ENCODE data around the gene MYCBP.

Gene MYCBP

DNA sequence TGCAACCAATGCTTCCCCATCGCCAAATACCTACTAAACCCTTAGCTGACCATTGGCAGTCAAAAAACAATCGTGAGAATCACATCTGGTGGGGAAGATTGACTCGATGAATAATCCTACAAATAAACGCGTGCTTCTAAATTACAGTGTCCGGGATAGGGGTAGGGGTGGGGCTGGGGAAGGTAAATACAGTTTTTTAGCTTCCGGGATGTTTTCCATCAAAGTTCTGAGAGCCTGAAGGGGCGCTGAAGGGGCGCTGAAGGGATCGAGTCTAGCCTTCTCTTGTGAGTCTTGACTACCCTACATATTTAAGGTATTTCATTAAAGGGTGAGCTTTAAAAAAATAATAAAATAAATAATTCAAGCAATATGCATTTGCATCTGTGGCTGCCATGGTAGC, 54.1 kb downstream of the MYCBP start:
- DNase-seq = no peak

DNA sequence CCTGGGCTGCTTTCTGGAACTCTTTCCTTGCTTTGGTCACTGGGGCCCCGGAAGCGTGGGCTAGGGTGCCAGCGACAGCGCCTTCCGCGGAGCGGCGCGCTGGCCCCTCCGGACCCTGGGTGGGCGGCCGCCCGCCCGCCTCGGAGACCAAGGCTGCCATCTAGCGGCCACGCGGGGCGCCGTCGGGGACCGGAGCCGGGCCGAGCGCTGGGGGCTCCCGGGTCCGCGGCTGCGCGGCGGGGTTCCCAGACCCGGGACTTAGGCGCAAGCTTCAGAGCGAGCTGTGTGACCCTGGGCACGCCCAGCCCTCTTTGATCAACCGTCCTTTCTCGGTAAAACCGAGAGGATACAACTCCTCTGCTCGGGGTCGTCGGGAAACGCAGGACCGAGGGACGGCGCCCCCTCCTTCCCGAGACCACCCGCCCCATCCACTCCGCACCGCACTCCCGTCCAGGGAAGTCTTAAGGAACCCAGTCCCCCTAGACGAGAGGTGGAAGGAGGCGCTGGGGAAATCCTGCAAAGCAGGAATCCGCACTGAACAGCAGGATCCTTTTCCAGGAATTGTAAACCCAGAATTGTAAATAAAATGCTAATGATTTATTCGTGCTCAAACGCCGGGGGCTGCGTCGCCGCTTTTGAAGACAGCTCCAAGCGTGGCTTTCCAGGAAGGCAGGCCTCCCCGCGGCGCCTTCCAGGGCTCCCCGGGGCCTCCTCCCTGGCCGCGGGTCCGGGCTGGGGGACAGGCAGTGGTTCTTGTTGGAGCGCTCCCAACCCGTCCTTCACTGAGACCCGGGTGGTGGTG, 54.8 kb downstream of the MYCBP start:
- peak; percentile 54 to 64 for DNase-seq

DNA sequence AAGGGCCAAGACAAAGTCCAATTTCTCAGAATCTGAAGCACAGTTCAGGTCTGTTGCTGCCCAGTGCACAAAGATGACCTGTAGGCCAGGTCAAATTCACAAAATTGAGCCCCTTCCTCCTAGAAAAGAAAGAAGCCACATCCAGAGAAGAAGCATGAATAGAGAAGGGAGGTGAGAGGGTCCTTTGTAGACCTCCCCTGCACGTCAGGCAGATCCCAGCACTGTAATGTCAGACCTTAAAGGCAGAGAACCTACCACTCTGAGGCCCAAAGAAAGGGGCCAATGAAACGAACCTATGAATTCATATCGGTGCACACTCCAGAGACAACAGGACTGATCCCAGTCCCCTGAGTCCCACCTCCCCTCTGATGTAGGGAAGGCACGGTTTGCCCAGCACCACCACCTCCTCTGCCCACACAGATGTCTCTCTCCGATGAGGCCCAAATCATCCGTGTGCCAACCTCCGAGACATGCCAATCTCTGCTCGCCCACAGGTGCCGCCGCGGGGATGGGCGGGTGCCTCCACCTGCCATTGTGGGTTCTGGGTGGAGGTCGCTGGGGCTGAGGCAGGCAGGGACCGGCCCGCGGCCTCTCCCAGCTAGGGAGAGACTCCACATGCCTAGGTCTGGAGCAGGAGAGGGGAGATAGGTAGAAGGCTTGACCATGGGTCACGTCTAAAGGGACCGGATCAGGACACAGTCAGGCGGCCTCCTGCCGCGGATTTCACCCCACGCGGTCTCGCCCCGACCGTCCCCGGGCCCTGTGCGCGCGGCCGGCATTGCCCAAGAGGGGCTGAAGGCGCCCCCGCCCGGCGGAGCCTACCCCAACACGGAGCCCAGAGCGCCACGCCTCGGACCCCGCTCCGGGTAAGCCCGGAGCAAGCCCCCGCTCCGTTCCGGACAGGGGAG, 55.6 kb downstream of the MYCBP start:
- no peak for DNase-seq

DNA sequence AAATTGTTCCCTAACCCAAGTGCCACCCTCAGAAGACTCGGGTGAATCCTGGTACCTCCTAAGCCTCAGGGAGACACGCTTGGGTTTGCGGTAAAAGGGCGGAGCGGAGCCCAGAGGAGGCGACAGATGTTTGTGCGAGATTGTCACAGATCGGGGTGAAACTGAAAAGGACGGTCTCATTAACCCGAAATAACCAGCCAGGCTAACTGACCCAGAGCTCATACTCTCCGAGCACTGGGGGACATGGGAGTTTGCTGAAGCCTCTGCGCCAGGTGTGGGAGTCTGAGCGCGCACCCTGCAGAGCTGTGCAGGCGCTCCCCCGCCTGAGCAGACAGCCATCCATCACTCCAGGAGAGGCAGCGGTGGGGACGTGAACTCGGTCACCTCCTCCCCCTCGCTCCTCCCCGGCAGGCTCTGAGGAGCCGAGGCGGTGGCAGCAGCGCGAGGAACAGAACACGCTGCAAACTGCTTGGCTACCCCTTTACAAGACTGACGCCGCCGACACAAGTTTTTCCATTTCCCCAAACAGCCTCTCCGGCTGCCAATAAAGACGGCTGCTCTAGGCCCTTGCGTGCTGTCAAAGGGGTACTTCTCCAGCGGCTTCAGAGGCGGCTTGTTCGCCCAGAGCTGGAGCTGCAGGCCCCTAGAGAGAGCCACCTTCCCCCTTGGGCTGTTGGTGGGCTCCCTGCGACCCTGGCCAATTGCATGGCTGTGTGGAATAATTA, 57.1 kb downstream of the MYCBP start:
- peak; percentile 6 to 24 for DNase-seq

DNA sequence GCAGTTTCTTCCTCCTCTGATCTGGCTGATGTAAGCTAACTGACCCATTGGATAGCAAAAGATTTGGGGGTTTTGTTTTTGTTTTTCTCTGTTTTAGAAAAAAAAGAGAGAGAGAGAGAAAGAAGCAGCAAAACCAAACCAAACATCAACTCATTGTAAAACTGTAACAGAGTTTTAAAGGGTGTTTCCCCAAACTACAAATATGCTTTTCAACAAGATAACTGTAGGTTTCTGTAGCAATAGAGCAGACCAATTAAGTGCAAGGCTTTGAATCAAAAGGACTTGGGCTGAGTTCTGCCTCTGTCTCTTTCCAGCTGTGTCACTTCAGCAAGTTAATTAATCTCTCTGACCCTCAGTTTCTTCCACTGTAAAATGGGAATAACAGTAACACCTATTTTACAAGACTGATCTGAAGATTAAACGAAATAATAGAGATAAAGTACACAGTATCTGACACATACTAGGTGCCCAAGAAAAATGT, 58.1 kb downstream of the MYCBP start:
- DNase-seq = no peak

DNA sequence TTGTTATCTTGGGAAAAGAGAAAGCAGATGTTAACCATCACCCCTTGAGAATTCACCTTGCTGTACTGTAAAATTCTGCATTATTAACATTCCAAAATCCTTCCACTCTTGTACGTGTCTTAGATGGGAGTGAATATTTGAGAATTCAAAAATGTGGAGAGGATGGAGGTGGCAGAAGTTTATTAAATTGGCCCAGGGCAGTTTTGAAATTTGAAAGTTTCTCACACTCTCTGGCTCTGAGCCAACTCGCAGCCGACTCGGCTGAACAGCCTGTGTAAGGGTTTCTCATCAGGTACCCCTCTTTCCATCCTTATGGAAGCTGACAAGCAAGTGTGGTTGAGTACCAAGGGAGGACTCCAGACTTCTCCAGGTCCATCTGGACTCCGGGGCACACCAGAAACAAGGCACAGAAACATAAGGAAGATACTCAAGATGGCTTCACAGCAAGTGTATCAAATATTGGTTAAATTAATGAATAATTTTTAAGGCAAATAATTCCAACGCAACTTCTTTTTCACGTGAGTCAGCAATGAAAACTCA, 58.6 kb downstream of the MYCBP start:
- no peak for DNase-seq

DNA sequence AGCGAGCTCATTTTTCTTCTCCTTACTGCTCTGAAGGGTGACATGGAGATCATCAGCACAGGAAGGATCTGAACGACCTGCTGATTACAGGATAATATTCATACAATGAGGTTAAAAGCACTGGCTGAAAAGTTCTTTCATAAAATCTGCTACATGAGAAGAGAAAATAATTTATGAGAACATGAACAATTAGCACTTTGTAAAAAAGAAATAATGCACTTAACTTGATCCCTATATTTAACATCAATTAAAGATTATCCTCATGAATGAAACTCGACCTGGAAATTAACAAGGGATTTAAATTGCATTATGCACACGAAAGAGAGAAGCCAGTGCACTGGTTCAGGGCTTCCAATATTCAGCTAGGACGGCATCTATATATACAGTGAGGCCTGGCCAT, 60.2 kb downstream of the MYCBP start:
- DNase-seq = no peak
